Loucy (cell line): Measurements from ENCODE around the gene SECISBP2.

Experiments used
- CTCF ChIP-seq: fragments of 200-600 bp; sonication (generic); conservative IDR thresholded peaks from 2 replicates; pipeline ENCODE4 v1.5.1; 2014; ENCODE audit warnings: mild to moderate bottlenecking, antibody characterized with exemption, low read length
- EZH2phosphoT487 ChIP-seq: fragments of 200-600 bp; IDR thresholded peaks from 2 replicates; pipeline ENCODE4 v1.6.1; 2018; ENCODE audit warnings: antibody characterized with exemption, mild to moderate bottlenecking, moderate library complexity, borderline replicate concordance

GRCh38 chr9:89361816-89362646 lies 43.7 kb downstream of the SECISBP2 start:
- TF ChIP-seq CTCF, result no peak
- TF ChIP-seq EZH2phosphoT487, result no peak
